Astrocyte of the cerebellum (primary cell): ENCODE measurements around the gene SF3B3.

Source experiments
- DNase-seq: peaks from one replicate; pipeline ENCODE4 v3.0.0-alpha.2; 2011; ENCODE audit warnings: low read depth
- H3K4me3 ChIP-seq: 2 replicates; pipeline ENCODE4 v1.5.1; 2011; ENCODE audit warnings: mild to moderate bottlenecking, low read depth, low read length, moderate library complexity
- in situ Hi-C: cut with HindIII; loops from 2 replicates; pipeline ENCODE4 v1.10.0; 2017; ENCODE audit warnings: low sequenced_read_pairs
- TF ChIP-seq, protein P1 (sequence below): IDR thresholded peaks from 2 replicates; pipeline ENCODE4 v1.5.1; 2012; ENCODE audit warnings: low read length, low read depth, moderate library complexity, mild to moderate bottlenecking; ENCODE audit errors: missing control alignments

Gene SF3B3

DNA sequence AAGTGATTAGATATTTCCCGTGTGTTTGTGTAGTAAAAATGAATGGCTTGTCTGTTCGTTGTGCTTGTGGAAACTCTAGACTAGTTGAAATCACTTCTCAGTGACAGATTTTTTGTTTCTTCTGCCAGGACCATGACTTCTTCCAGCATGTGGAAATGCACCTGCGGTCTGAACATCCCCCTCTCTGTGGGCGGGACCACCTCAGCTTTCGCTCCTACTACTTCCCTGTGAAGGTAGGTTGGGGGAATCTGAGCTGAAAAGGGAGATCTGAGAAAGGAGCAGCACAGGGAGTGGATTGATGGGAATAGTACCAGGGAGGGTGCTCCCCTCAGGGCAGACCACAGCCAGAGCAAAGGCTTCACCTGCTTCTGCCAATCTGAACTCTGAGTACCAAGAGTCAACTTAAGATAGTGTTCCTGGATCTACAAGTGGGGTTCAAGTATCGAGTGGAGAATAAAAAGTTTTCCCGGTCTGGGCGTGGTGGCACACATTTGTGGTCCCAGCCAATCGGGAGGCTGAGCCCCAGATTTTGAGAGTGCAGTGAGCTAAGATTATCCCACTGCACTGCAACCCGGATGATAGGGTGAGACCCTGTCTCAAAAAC, 47.5 kb downstream of the SF3B3 start:
- in situ Hi-C loops, result no loop called here
- H3K4me3 ChIP-seq, result no peak overlapping the region
- TF ChIP-seq, protein P1, sequence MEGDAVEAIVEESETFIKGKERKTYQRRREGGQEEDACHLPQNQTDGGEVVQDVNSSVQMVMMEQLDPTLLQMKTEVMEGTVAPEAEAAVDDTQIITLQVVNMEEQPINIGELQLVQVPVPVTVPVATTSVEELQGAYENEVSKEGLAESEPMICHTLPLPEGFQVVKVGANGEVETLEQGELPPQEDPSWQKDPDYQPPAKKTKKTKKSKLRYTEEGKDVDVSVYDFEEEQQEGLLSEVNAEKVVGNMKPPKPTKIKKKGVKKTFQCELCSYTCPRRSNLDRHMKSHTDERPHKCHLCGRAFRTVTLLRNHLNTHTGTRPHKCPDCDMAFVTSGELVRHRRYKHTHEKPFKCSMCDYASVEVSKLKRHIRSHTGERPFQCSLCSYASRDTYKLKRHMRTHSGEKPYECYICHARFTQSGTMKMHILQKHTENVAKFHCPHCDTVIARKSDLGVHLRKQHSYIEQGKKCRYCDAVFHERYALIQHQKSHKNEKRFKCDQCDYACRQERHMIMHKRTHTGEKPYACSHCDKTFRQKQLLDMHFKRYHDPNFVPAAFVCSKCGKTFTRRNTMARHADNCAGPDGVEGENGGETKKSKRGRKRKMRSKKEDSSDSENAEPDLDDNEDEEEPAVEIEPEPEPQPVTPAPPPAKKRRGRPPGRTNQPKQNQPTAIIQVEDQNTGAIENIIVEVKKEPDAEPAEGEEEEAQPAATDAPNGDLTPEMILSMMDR, result no peak
- DNase-seq, result no peak

DNA sequence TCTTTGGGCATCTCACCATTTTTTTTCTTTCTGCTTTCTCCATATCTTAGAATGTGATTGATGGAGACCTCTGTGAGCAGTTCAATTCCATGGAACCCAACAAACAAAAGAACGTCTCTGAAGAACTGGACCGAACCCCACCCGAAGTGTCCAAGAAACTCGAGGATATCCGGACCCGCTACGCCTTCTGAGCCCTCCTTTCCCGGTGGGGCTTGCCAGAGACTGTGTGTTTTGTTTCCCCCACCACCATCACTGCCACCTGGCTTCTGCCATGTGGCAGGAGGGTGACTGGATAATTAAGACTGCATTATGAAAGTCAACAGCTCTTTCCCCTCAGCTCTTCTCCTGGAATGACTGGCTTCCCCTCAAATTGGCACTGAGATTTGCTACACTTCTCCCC, 48.0 kb downstream of the SF3B3 start:
- TF ChIP-seq, protein P1, result no peak
- H3K4me3 ChIP-seq, result no peak overlapping the region
- no peak for DNase-seq
- in situ Hi-C loops, result no loop called here

DNA sequence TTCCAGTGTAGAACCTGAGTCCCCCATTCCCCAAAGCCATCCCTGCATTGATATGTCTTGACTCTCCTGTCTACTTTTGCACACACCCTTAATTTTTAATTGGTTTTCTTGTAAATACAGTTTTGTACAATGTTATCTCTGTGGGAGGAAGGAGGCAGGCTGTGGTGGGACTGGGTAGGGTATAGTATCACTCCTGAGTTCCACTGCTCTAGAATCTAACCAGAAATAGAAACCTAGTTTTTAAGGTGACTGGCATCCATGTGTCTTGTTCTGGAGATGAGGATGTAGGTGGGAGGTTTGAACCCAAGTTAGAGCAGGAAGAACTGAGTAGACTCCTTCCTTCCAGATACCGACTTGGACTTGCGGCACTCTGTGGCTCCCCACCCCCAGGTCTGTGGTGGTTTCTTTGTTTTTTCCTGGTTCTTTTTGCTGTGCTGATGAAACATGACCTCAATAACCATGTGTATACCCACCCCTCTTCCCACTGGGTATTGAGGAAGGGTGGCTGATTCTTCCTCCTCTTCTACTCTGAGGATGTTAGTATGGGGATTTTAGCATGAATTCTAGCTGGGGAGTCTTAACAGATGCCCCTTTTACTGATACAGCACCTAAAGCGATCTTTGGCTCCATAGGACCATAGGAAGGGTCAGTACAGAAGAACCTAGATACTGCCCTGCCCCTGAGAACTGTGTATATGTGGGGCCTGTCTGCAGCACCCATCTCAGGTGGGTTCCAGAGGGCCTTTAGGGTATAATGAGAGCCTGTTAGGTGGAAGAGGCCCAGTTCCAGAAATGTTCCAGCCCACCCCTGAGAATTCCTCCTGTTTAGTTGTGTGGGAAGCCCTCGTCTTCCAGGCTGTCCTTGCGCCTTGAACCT, 48.7 kb downstream of the SF3B3 start:
- TF ChIP-seq, protein P1, result no peak
- DNase-seq, result no peak
- in situ Hi-C loops, result no loop called here
- no peak overlapping the region for H3K4me3 ChIP-seq

DNA sequence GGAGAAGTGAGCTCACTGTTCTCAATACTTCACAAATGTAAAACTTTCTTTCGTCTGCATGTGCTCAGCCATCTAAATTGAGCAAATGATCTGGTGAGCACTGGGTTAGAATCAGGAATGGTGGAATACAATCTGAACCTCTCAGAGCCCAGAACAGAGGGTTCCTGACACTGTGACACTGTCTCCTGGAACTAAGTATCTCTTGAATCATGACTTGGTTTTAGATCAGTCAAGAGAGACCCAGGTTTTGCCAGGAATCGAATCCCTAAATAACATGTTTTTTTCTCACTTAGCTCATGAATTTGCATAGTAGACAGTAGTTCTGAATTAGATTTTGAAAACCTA, 49.3 kb downstream of the SF3B3 start:
- in situ Hi-C loops, result no loop called here
- DNase-seq, result no peak
- no peak overlapping the region for H3K4me3 ChIP-seq
- TF ChIP-seq, protein P1, result no peak

DNA sequence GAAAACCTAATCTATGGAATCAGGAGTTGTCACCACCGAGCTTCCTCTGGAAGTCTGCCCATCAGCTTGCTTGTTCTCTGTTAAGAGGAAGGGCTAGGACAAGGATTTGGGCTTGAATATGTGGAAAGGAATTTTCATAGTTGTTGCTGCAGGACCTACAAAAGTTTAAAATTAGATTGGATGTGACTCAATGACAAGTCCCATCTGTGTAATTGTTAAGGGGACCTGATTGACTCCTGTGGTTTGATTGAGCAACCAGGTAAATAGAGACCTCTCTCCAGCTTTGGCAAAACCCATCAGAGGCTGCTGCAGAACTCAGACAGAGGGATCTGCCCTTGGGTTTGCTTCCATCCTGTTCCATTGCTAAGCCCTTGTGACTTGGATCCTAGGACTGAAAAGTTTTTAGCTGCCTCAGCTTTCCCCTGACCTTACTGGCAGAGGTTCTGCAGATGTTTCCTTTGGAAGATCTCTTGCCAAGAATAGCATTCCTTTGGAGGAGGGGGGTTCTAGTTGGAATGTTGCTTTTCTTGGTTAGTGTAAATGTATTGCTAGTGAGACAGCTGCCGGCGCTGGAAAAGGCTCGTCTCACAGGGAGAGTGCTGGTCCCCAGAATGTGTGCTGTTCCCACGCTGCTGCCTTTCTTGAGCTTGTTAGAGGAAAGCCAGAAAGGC, 50.0 kb downstream of the SF3B3 start:
- in situ Hi-C loops, result no loop called here
- TF ChIP-seq, protein P1, result no peak
- DNase-seq, result peak; percentile 91
- H3K4me3 ChIP-seq, result no peak overlapping the region

DNA sequence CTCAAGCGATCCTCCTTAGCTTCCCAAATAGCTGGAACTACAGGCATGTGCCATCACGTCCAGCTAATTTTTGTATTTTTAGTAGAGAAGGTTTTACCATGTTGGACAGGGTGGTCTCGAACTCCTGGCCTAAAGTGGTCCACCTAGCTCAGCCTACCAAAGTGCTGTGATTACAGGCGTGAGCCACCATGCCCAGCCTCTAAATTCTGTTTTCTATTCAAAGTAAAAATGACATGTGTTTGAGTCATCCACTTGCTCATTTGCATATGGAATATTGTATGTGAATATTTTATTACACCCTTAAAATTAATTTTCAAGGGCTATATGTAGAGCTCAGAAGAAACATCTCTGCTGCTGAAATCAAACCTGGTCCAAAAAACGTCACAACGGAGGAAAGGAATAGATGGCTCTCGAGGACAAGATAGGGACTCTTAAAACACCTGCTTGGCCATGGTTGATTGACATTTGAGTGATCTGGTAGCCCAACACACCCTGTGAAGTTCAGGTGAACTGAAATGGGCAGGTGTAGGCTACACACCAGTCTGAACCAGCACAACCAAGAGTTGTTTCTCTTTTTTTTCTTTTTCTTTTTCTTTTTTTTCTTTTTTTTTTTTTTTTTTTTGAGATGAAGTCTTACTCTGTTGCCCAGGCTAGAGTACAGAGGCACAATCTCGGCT, 51.1 kb downstream of the SF3B3 start:
- in situ Hi-C loops, result loop anchor here (5.0 kb wide), 1 partner anchor 73 kb away; the partner anchor contains the start of gene IL34
- TF ChIP-seq, protein P1, result no peak
- H3K4me3 ChIP-seq, result no peak overlapping the region
- DNase-seq, result no peak
